SK-N-SH treated with all-trans-retinoic acid at 6 μM for 48 hours (cell line): ENCODE results near the gene MAP3K14.
A peak's percentile ranks its signal among the peaks of the same experiment; 100 is the strongest.

Experiments used
- ATAC-seq: fragments of 200-7000 bp; cut with Tn5 transposase; 3 replicates; pipeline ENCODE4 v1.9.1; 2020; ENCODE audit warnings: mild to moderate bottlenecking, moderate library complexity
- ARNTL ChIP-seq: fragments of 450-650 bp; formaldehyde crosslinking; IDR thresholded peaks from 2 replicates; pipeline ENCODE4 v1.5.0; 2020; ENCODE audit warnings: low read depth, mild to moderate bottlenecking, moderate library complexity, borderline replicate concordance
- BACH2 ChIP-seq: fragments of 250-450 bp; sonication (Bioruptor Pico); IDR thresholded peaks from 2 replicates; pipeline ENCODE4 v1.9.0; 2021; ENCODE audit warnings: mild to moderate bottlenecking, borderline replicate concordance
- CREB5 ChIP-seq: fragments of 250-450 bp; sonication (Bioruptor Pico); IDR thresholded peaks from 2 replicates; pipeline ENCODE4 v1.5.1; 2020; ENCODE audit warnings: low read depth, mild to moderate bottlenecking, moderate library complexity
- CSDC2 ChIP-seq: fragments of 250-450 bp; sonication (Bioruptor Pico); IDR thresholded peaks from 2 replicates; pipeline ENCODE4 v1.5.0; 2020; ENCODE audit warnings: mild to moderate bottlenecking, moderate library complexity
- GLIS3 ChIP-seq: fragments of 250-450 bp; sonication (Bioruptor Pico); IDR thresholded peaks from 2 replicates; pipeline ENCODE4 v1.5.0; 2020; ENCODE audit warnings: mild to moderate bottlenecking, moderate library complexity
- ISL1 ChIP-seq: fragments of 250-450 bp; sonication (Bioruptor Pico); IDR thresholded peaks from 2 replicates; pipeline ENCODE4 v2.1.2; 2022; ENCODE audit warnings: mild to moderate bottlenecking, moderate library complexity
- OSR1 ChIP-seq: fragments of 250-450 bp; sonication (Bioruptor Pico); IDR thresholded peaks from 2 replicates; pipeline ENCODE4 v1.8.0; 2022; ENCODE audit warnings: moderate library complexity, mild to moderate bottlenecking, inconsistent platforms
- PATZ1 ChIP-seq: fragments of 250-450 bp; sonication (Bioruptor Pico); IDR thresholded peaks from 2 replicates; pipeline ENCODE4 v1.8.0; 2020; ENCODE audit warnings: mild to moderate bottlenecking, moderate library complexity, borderline replicate concordance
- PPARA ChIP-seq: fragments of 250-450 bp; sonication (Bioruptor Pico); IDR thresholded peaks from 2 replicates; pipeline ENCODE4 v1.5.0; 2020; ENCODE audit warnings: mild to moderate bottlenecking, borderline replicate concordance
- SNAI2 ChIP-seq: fragments of 250-450 bp; sonication (Bioruptor Pico); IDR thresholded peaks from 2 replicates; pipeline ENCODE4 v1.5.0; 2020; ENCODE audit warnings: mild to moderate bottlenecking, moderate library complexity
- TCF4 ChIP-seq: fragments of 250-450 bp; sonication (Bioruptor Pico); IDR thresholded peaks from 2 replicates; pipeline ENCODE4 v1.8.0; 2021; ENCODE audit warnings: mild to moderate bottlenecking, moderate library complexity, borderline replicate concordance
- TOX ChIP-seq: fragments of 250-450 bp; sonication (Bioruptor Pico); IDR thresholded peaks from 2 replicates; pipeline ENCODE4 v1.8.0; 2021; ENCODE audit warnings: mild to moderate bottlenecking, moderate library complexity, borderline replicate concordance
- TSHZ2 ChIP-seq: fragments of 250-450 bp; sonication (Bioruptor Pico); IDR thresholded peaks from 2 replicates; pipeline ENCODE4 v1.5.0; 2020; ENCODE audit warnings: mild to moderate bottlenecking, moderate library complexity
- ZC3H10 ChIP-seq: fragments of 250-450 bp; sonication (Bioruptor Pico); IDR thresholded peaks from 2 replicates; pipeline ENCODE4 v1.5.1; 2021; ENCODE audit warnings: mild to moderate bottlenecking, moderate library complexity
- ZFP3 ChIP-seq: fragments of 250-450 bp; sonication (Bioruptor Pico); IDR thresholded peaks from 2 replicates; pipeline ENCODE4 v1.5.0; 2020; ENCODE audit warnings: mild to moderate bottlenecking, moderate library complexity
- ZNF70 ChIP-seq: fragments of 450-650 bp; formaldehyde crosslinking; IDR thresholded peaks from 2 replicates; pipeline ENCODE4 v1.5.0; 2020; ENCODE audit warnings: mild to moderate bottlenecking, moderate library complexity
- ZNF8 ChIP-seq: fragments of 450-650 bp; formaldehyde crosslinking; IDR thresholded peaks from 2 replicates; pipeline ENCODE4 v1.5.0; 2020; ENCODE audit warnings: mild to moderate bottlenecking, moderate library complexity

Gene MAP3K14

GRCh38 chr17:45240905-45241327 is 75.9 kb downstream of the MAP3K14 start:
- peak; percentile 8 for ATAC-seq
- no peak for TF ChIP-seq TSHZ2 (CRISPR knock-in tag)
- no peak for TF ChIP-seq ZFP3 (CRISPR knock-in tag)
- no peak for TF ChIP-seq ZNF8 (CRISPR knock-in tag)
- TF ChIP-seq CSDC2, result no peak
- TF ChIP-seq TCF4 (CRISPR knock-in tag), result no peak
- TF ChIP-seq CREB5 (CRISPR knock-in tag), result no peak
- no peak for TF ChIP-seq ZNF70 (CRISPR knock-in tag)
- TF ChIP-seq ISL1, result no peak
- no peak for TF ChIP-seq SNAI2 (CRISPR knock-in tag)
- TF ChIP-seq ARNTL, result no peak
- no peak for TF ChIP-seq OSR1 (CRISPR knock-in tag)
- TF ChIP-seq TOX (CRISPR knock-in tag), result no peak
- no peak for TF ChIP-seq PATZ1 (CRISPR knock-in tag)
- no peak for TF ChIP-seq PPARA (CRISPR knock-in tag)
- TF ChIP-seq ZC3H10 (CRISPR knock-in tag), result no peak
- TF ChIP-seq BACH2 (CRISPR knock-in tag), result no peak

GRCh38 chr17:45238155-45238774 is 78.6 kb downstream of the MAP3K14 start:
- TF ChIP-seq OSR1 (CRISPR knock-in tag), result no peak
- no peak for TF ChIP-seq CSDC2
- TF ChIP-seq GLIS3, result no peak
- TF ChIP-seq PPARA (CRISPR knock-in tag), result no peak
- TF ChIP-seq PATZ1 (CRISPR knock-in tag), result no peak
- no peak for TF ChIP-seq ISL1
- TF ChIP-seq ZFP3 (CRISPR knock-in tag), result no peak
- ATAC-seq, result no peak

- no peak for ATAC-seq
- TF ChIP-seq ZNF8 (CRISPR knock-in tag) (no peak), GLIS3 (no peak), OSR1 (CRISPR knock-in tag) (no peak), CSDC2 (no peak), TSHZ2 (CRISPR knock-in tag) (no peak)
Measured at GRCh38 chr17:45237686-45238085, 79.1 kb downstream of the MAP3K14 start.
